Osteoblast (primary cell): ENCODE data around the gene C1orf159. TPM values are rescaled to one million over a fixed set of nuclear protein-coding genes. Genes with fewer than 3 reads are reported as not detected.

Experiments used
- DNase-seq: peaks from one replicate; pipeline ENCODE4 v3.0.0; 2011; ENCODE audit warnings: low spot score, mixed read lengths; ENCODE audit not compliant: insufficient read length; ENCODE audit errors: missing footprints
- H2AFZ ChIP-seq: 2 replicates; pipeline ENCODE4 v1.6.0; 2011; ENCODE audit warnings: mild to moderate bottlenecking, low read length
- H3K27ac ChIP-seq: 2 replicates; pipeline ENCODE4 v1.5.1; 2011; ENCODE audit warnings: mild to moderate bottlenecking, low read depth, low read length, moderate library complexity
- H3K27me3 ChIP-seq: 2 replicates; pipeline ENCODE4 v1.6.0; 2012; ENCODE audit warnings: mild to moderate bottlenecking, control low read depth, inconsistent platforms, low read length, moderate library complexity; ENCODE audit not compliant: insufficient read depth
- H3K36me3 ChIP-seq: 2 replicates; pipeline ENCODE4 v1.5.1; 2011; ENCODE audit warnings: mild to moderate bottlenecking, low read length, control low read depth, moderate library complexity; ENCODE audit not compliant: insufficient read depth
- H3K4me1 ChIP-seq: 2 replicates; pipeline ENCODE4 v1.5.1; 2011; ENCODE audit warnings: mild to moderate bottlenecking, low read length, control low read depth, moderate library complexity; ENCODE audit not compliant: insufficient read depth
- H3K4me2 ChIP-seq: 2 replicates; pipeline ENCODE4 v1.6.0; 2011; ENCODE audit warnings: mild to moderate bottlenecking, low read length; ENCODE audit not compliant: insufficient read depth
- H3K4me3 ChIP-seq: fragments of 200-600 bp; sonication (generic); 3 replicates; pipeline ENCODE4 v1.5.1; 2012; ENCODE audit warnings: mild to moderate bottlenecking, low read length, inconsistent platforms; ENCODE audit not compliant: insufficient read depth
- H3K79me2 ChIP-seq: 2 replicates; pipeline ENCODE4 v1.6.0; 2012; ENCODE audit warnings: mild to moderate bottlenecking, low read length, control low read depth, inconsistent platforms; ENCODE audit not compliant: insufficient read depth
- H3K9me3 ChIP-seq: 2 replicates; pipeline ENCODE4 v1.5.1; 2011; ENCODE audit warnings: low read depth, low read length, control low read depth
- H4K20me1 ChIP-seq: 2 replicates; pipeline ENCODE4 v1.6.0; 2012; ENCODE audit warnings: mild to moderate bottlenecking, low read length, control low read depth; ENCODE audit not compliant: insufficient read depth
- total RNA-seq: library from RNA; depleted of rRNA; stranded (reverse); fragments of >200 nt; gene quantifications from 2 replicates; pipeline ENCODE4 v1.2.3, GENCODE V29; 2012
- TF ChIP-seq, protein P1 (sequence below): IDR thresholded peaks from 2 replicates; pipeline ENCODE4 v1.5.1; 2011; ENCODE audit warnings: mild to moderate bottlenecking, low read depth, low read length, moderate library complexity; ENCODE audit errors: extremely low read depth

C1orf159 gene
- total RNA-seq, 1 donor: 5.4 TPM

DNA sequence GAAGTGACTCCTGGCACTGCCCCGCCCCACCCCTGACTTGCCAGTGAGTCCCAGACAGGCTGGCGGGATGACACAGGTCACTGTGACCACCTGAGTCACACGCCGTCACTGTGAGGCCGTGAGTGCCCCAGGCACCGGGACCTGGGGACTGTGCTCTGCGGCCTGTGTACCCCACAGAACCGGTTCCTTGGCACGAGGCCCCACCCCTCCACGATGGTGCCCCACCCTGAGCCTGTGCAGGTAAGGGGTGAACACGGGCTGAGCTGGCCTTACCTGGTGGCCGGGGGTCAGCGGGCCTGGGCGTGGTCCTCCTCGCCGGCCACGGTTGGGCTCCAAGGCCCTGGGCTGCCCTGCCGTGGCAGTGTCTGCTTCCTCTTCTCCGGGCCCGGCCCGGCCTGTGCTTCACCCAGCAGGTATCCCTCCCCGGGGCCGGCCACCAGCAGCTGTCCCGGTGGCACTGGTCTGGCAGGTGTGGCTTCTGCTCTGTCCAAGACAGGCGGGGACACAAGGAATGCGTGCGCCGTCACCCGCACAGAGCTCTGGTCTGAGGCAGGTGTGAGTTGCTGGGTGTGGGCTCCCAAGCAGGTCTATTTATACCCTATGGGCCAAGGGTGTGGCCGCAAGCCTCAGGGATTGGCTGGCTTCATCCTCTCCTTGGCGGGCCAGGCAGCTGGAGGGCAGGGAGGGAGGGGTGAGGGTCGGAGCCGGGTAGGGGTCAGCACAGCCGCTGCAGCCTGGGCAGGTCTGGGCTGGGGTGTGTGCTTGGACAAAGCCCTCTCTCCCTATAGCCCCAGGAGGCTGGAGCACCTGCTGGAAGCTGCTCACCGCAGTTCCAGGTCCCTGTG is 41.9 kb downstream of the C1orf159 start, which contains the start of gene RNF223:
Gene RNF223, minus strand, starts transcription at position 564 of the 845 bp plus-strand sequence. CDS start 1,740 bp downstream, outside the sequence.
- no peaks in the 10 kb centered on the region for H3K9me3 ChIP-seq
- H3K4me1 ChIP-seq: no peaks in the 10 kb centered on the region
- H3K27me3 ChIP-seq: peaks cover 8% of the 10 kb centered on the region
- H2AFZ ChIP-seq: no peak within 1 kb of the TSS
- H4K20me1 ChIP-seq: no peaks in the 10 kb centered on the region
- TF ChIP-seq, protein P1, sequence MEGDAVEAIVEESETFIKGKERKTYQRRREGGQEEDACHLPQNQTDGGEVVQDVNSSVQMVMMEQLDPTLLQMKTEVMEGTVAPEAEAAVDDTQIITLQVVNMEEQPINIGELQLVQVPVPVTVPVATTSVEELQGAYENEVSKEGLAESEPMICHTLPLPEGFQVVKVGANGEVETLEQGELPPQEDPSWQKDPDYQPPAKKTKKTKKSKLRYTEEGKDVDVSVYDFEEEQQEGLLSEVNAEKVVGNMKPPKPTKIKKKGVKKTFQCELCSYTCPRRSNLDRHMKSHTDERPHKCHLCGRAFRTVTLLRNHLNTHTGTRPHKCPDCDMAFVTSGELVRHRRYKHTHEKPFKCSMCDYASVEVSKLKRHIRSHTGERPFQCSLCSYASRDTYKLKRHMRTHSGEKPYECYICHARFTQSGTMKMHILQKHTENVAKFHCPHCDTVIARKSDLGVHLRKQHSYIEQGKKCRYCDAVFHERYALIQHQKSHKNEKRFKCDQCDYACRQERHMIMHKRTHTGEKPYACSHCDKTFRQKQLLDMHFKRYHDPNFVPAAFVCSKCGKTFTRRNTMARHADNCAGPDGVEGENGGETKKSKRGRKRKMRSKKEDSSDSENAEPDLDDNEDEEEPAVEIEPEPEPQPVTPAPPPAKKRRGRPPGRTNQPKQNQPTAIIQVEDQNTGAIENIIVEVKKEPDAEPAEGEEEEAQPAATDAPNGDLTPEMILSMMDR: no peak
- H3K79me2 ChIP-seq: no peaks in the 10 kb centered on the region
- H3K36me3 ChIP-seq: no peaks in the 10 kb centered on the region
- H3K4me3 ChIP-seq: no peak within 1 kb of the TSS
- no peak within 1 kb of the TSS for H3K4me2 ChIP-seq
- DNase-seq: peak; percentile 93
- no peak within 1 kb of the TSS for H3K27ac ChIP-seq

DNA sequence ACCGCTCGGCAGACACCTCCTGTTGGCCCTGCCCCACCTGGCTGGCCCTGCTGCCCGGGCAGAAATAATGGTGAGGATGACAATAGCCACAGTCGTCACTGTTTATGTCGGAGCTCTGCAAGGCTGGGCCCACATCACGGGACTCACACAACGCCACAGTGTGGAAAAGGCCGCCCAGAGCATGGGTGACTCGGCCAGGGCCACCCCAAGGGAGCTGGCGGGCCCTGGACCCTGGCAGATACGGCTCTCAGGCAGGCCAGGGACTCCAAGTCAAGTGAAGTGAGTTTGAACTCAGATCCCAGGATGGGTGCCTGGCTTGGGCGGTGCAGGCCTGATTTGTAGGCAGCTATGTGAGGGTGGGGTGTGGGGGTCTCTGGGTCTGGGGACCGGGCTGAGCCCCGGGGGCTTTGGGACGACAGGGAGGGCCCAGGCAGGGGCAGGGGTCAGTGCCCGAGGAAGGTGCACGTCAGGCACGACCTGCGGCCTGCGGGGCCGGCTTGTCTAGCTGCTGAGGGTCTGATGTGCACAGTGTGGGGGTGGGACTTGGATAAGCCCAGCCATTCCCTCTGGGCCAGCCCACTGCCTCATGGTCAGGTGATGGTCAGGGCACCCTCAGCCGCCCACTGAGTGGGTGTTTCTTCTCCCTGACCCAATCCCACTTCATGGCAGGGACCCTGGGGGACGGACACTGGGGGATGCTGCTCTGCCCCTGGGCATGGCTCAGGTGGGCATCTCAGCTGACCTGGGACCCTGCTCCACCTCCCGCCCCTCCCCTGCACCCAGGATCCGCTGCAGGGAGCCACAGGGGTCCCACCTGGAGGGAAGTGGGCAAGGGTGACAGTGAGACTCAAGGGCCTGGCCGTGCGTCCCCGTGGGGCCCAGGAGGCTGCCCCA is 42.8 kb downstream of the C1orf159 start:
- H2AFZ ChIP-seq: no peak overlapping the region
- no peaks in the 10 kb centered on the region for H3K36me3 ChIP-seq
- peaks cover 11% of the 10 kb centered on the region for H3K27me3 ChIP-seq
- DNase-seq: peak; percentile 91
- H3K4me3 ChIP-seq: no peak overlapping the region
- H3K4me1 ChIP-seq: no peaks in the 10 kb centered on the region
- H3K4me2 ChIP-seq: no peak overlapping the region
- no peak overlapping the region for H3K27ac ChIP-seq
- TF ChIP-seq, protein P1: no peak
- H4K20me1 ChIP-seq: no peaks in the 10 kb centered on the region
- no peaks in the 10 kb centered on the region for H3K9me3 ChIP-seq
- H3K79me2 ChIP-seq: no peaks in the 10 kb centered on the region

GRCh38 chr1:1072299-1072848 is 43.5 kb downstream of the C1orf159 start:
- H3K27me3 ChIP-seq: peaks cover 11% of the 10 kb centered on the region
- no peaks in the 10 kb centered on the region for H3K4me1 ChIP-seq
- DNase-seq: peak; percentile 90
- no peak overlapping the region for H3K4me3 ChIP-seq
- H3K36me3 ChIP-seq: no peaks in the 10 kb centered on the region
- TF ChIP-seq, protein P1: no peak
- no peak overlapping the region for H3K27ac ChIP-seq
- no peak overlapping the region for H2AFZ ChIP-seq
- no peaks in the 10 kb centered on the region for H3K9me3 ChIP-seq
- H3K79me2 ChIP-seq: no peaks in the 10 kb centered on the region
- H3K4me2 ChIP-seq: no peak overlapping the region
- H4K20me1 ChIP-seq: no peaks in the 10 kb centered on the region
